K562 (cell line): ENCODE data around the gene LPA. TPM values are rescaled to one million over a fixed set of nuclear protein-coding genes. Genes with fewer than 3 reads are reported as not detected.

ENCODE experiments used
- CBX2 ChIP-seq: fragments of 200-600 bp; sonication (generic); IDR thresholded peaks from one replicate; pipeline ENCODE4 v1.6.1; 2012; ENCODE audit warnings: mild to moderate bottlenecking, low read length, inconsistent platforms; ENCODE audit not compliant: insufficient read depth, poor library complexity, severe bottlenecking
- RBM14 ChIP-seq: fragments of 200-400 bp; formaldehyde crosslinking; IDR thresholded peaks from 2 replicates; pipeline ENCODE4 v1.6.1; 2018; ENCODE audit warnings: low read depth, mild to moderate bottlenecking, low read length, moderate library complexity, borderline replicate concordance; ENCODE audit not compliant: insufficient read depth
- ZSCAN32 ChIP-seq: fragments of 450-650 bp; formaldehyde crosslinking; IDR thresholded peaks from 2 replicates; pipeline ENCODE4 v1.4.0; 2020; ENCODE audit warnings: mild to moderate bottlenecking, moderate library complexity
- polyA plus RNA-seq, 8 experiments: library from polyadenylated mRNA; depleted of rRNA in 4 of 8; stranded (reverse) in 5 of 8; unstranded in 3 of 8; fragments of >200 nt; fragmentation: Nextera tagmentation in 2 of 8; fragmentation: Illumina TruSeq in 1 of 8; extraction: Ambion mirVana in 2 of 8; extraction: Trizol in 1 of 8; gene quantifications; 2 replicates each; pipeline versions ENCODE4 v1.2.1 to v1.2.3, GENCODE V29; 2011 to 2014; ENCODE audit warnings: inconsistent platforms in 1 of 8, missing spikeins in 1 of 8
- total RNA-seq, 7 experiments: library from RNA; depleted of rRNA in 6 of 7; stranded (reverse); fragments of >200 nt in 6 of 7; fragmentation: Illumina TruSeq in 2 of 7; extraction: Trizol in 2 of 7; gene quantifications; 2 replicates each; pipeline versions ENCODE4 v1.2.1 to v1.2.3, GENCODE V29; 2011 to 2021; ENCODE audit warnings: low replicate concordance in 1 of 7
- TF ChIP-seq, protein P1 (sequence below), 2 experiments: fragments of 450-650 bp; formaldehyde crosslinking in 1 of 2; IDR thresholded peaks; 2 replicates each; pipeline versions ENCODE4 v1.4.0 to v1.6.1; 2014 to 2020; ENCODE audit warnings: mild to moderate bottlenecking in 2 of 2, borderline replicate concordance in 1 of 2, low read depth in 1 of 2
- TF ChIP-seq, protein P2 (sequence below): fragments of 200-600 bp; sonication (generic); IDR thresholded peaks from one replicate; pipeline ENCODE4 v1.6.1; 2012; ENCODE audit warnings: mild to moderate bottlenecking, low read depth, low read length, inconsistent platforms

The LPA gene
- total and polyA plus RNA-seq, 9 of the 15 experiments (the other 6 are each of a cell fraction or from before 2014, with no cell fraction given), result 0.01 to 0.18 (median 0.07) TPM; not detected in 6

DNA sequence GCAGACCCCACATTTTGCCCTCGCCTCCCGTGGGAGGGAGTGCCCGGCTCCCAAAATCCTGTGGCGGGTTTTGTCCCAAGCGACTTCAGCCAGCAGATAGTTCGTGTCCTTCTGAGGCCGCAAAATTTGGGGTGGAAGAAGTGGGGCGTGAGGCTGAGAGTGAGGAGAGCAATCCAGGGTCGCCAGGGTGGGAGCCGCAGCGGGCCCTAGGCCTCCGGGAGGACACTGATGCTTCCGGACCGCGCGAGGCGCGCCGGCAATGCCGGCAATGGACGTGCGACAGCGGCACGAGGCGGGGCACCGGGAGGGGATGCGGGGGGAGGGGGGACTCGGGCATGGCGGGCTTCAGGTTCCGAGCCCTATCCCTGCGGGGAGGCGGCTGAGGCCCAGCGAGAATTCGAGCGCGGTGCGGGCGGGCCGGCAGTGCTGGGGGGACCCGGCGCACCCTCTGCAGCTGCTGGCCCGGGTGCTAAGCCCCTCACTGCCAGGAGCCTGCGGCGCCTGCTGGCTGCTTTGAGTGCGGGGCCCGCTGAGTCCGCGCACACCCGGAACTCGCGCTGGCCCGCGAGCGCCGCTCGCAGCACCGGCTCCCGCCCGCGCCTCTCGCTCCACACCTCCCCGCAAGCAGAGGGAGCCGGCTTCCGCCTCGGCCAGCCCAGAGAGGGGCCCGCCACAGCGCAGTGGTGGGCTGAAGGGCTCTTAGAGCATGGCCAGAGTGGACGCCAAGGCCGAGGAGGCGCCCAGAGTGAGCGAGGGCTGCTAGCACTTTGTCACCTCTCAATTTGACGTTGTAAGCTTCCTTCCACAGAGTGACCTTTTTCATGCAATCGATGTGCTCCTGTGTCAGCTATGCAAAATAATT lies 143.8 kb downstream of the LPA start (continued):
- TF ChIP-seq, protein P1, sequence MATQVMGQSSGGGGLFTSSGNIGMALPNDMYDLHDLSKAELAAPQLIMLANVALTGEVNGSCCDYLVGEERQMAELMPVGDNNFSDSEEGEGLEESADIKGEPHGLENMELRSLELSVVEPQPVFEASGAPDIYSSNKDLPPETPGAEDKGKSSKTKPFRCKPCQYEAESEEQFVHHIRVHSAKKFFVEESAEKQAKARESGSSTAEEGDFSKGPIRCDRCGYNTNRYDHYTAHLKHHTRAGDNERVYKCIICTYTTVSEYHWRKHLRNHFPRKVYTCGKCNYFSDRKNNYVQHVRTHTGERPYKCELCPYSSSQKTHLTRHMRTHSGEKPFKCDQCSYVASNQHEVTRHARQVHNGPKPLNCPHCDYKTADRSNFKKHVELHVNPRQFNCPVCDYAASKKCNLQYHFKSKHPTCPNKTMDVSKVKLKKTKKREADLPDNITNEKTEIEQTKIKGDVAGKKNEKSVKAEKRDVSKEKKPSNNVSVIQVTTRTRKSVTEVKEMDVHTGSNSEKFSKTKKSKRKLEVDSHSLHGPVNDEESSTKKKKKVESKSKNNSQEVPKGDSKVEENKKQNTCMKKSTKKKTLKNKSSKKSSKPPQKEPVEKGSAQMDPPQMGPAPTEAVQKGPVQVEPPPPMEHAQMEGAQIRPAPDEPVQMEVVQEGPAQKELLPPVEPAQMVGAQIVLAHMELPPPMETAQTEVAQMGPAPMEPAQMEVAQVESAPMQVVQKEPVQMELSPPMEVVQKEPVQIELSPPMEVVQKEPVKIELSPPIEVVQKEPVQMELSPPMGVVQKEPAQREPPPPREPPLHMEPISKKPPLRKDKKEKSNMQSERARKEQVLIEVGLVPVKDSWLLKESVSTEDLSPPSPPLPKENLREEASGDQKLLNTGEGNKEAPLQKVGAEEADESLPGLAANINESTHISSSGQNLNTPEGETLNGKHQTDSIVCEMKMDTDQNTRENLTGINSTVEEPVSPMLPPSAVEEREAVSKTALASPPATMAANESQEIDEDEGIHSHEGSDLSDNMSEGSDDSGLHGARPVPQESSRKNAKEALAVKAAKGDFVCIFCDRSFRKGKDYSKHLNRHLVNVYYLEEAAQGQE (IDR thresholded peaks at IDR 0.05; ENCODE audit: borderline replicate concordance), result peak; percentile 84; the same call in 1 of the 2 replicates
- TF ChIP-seq, protein P1 (CRISPR knock-in tag; IDR thresholded peaks at IDR 0.05; ENCODE audit: low read depth), result peak; percentile 49
- TF ChIP-seq RBM14 (no peak), ZSCAN32 (no peak), CBX2 (no peak)
- TF ChIP-seq, protein P2, sequence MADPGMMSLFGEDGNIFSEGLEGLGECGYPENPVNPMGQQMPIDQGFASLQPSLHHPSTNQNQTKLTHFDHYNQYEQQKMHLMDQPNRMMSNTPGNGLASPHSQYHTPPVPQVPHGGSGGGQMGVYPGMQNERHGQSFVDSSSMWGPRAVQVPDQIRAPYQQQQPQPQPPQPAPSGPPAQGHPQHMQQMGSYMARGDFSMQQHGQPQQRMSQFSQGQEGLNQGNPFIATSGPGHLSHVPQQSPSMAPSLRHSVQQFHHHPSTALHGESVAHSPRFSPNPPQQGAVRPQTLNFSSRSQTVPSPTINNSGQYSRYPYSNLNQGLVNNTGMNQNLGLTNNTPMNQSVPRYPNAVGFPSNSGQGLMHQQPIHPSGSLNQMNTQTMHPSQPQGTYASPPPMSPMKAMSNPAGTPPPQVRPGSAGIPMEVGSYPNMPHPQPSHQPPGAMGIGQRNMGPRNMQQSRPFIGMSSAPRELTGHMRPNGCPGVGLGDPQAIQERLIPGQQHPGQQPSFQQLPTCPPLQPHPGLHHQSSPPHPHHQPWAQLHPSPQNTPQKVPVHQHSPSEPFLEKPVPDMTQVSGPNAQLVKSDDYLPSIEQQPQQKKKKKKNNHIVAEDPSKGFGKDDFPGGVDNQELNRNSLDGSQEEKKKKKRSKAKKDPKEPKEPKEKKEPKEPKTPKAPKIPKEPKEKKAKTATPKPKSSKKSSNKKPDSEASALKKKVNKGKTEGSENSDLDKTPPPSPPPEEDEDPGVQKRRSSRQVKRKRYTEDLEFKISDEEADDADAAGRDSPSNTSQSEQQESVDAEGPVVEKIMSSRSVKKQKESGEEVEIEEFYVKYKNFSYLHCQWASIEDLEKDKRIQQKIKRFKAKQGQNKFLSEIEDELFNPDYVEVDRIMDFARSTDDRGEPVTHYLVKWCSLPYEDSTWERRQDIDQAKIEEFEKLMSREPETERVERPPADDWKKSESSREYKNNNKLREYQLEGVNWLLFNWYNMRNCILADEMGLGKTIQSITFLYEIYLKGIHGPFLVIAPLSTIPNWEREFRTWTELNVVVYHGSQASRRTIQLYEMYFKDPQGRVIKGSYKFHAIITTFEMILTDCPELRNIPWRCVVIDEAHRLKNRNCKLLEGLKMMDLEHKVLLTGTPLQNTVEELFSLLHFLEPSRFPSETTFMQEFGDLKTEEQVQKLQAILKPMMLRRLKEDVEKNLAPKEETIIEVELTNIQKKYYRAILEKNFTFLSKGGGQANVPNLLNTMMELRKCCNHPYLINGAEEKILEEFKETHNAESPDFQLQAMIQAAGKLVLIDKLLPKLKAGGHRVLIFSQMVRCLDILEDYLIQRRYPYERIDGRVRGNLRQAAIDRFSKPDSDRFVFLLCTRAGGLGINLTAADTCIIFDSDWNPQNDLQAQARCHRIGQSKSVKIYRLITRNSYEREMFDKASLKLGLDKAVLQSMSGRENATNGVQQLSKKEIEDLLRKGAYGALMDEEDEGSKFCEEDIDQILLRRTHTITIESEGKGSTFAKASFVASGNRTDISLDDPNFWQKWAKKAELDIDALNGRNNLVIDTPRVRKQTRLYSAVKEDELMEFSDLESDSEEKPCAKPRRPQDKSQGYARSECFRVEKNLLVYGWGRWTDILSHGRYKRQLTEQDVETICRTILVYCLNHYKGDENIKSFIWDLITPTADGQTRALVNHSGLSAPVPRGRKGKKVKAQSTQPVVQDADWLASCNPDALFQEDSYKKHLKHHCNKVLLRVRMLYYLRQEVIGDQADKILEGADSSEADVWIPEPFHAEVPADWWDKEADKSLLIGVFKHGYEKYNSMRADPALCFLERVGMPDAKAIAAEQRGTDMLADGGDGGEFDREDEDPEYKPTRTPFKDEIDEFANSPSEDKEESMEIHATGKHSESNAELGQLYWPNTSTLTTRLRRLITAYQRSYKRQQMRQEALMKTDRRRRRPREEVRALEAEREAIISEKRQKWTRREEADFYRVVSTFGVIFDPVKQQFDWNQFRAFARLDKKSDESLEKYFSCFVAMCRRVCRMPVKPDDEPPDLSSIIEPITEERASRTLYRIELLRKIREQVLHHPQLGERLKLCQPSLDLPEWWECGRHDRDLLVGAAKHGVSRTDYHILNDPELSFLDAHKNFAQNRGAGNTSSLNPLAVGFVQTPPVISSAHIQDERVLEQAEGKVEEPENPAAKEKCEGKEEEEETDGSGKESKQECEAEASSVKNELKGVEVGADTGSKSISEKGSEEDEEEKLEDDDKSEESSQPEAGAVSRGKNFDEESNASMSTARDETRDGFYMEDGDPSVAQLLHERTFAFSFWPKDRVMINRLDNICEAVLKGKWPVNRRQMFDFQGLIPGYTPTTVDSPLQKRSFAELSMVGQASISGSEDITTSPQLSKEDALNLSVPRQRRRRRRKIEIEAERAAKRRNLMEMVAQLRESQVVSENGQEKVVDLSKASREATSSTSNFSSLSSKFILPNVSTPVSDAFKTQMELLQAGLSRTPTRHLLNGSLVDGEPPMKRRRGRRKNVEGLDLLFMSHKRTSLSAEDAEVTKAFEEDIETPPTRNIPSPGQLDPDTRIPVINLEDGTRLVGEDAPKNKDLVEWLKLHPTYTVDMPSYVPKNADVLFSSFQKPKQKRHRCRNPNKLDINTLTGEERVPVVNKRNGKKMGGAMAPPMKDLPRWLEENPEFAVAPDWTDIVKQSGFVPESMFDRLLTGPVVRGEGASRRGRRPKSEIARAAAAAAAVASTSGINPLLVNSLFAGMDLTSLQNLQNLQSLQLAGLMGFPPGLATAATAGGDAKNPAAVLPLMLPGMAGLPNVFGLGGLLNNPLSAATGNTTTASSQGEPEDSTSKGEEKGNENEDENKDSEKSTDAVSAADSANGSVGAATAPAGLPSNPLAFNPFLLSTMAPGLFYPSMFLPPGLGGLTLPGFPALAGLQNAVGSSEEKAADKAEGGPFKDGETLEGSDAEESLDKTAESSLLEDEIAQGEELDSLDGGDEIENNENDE, result no peak
